Activated CD8-positive, alpha-beta memory T cell treated with anti-CD3 and anti-CD28 coated beads for 4 hours (primary cell): ENCODE measurements around the gene PXDC1.
"Not testable (repeated sequence)": the region's sequence is repeated elsewhere in the genome, so short reads cannot be mapped to it uniquely, and the experiment has no call there.

Source experiments
- DNase-seq, 2 donors: peaks; one replicate each; pipeline ENCODE4 v3.0.0-alpha.2; 2020; ENCODE audit warnings: low read depth in 2 of 2

PXDC1 gene

DNA sequence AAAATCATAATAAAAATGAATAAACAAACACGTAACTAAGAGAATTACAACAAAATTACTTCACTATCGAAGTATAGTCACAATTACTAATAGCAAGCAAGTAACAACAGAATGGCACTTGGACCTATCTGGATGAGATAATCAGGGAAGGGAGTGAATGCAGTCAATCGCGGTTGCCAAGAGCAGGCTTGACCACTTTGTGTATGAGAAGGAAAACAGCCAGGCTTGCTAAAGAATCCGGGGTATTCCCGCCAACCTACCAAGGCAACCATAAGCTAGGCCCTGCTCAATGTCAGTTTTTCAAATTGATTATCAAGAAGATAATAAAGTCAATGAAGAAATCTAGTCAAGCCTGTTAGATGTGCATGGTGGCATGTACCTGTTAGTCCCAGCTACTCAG lies 39.7 kb downstream of the PXDC1 start:
- DNase-seq = no peak

DNA sequence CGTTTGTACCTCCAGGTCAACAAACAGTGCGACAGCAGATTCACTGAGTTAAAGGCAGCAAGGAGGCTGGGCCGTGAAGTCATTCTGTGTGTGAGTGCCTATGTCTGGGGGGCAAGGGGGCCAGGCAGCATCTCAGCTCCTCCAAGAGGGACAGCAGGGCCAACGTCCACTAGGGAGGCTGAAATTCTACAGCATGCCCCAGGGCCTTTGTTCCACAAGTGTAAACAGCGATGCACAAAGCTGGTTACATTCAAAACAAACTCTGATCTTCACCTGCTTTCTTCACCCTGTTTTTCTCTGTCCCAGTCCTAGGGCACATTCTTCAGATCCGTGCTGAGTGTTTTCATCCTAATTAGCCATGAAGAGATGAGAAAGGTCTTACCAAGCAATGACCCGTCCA lies 41.1 kb downstream of the PXDC1 start:
- DNase-seq = no peak

DNA sequence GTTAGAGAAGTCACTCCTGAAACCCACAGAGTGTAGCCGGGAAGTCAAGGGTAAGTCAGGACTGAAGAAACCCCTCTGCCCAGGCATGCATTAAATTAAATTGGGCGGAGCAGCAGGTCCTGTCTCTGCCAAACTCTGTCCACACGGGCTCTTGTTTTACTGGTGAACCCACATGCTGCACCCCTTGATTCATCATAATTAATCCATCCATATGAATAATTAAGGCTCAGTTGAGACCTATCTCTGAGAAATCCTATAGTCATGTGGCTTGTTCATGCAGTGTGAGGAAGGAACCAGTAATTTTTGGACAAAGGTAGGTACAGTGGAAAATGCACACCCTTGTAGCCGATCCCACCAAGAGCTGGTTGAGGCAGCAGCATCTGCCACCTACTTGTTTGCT lies 43.0 kb downstream of the PXDC1 start:
- DNase-seq = no peak

DNA sequence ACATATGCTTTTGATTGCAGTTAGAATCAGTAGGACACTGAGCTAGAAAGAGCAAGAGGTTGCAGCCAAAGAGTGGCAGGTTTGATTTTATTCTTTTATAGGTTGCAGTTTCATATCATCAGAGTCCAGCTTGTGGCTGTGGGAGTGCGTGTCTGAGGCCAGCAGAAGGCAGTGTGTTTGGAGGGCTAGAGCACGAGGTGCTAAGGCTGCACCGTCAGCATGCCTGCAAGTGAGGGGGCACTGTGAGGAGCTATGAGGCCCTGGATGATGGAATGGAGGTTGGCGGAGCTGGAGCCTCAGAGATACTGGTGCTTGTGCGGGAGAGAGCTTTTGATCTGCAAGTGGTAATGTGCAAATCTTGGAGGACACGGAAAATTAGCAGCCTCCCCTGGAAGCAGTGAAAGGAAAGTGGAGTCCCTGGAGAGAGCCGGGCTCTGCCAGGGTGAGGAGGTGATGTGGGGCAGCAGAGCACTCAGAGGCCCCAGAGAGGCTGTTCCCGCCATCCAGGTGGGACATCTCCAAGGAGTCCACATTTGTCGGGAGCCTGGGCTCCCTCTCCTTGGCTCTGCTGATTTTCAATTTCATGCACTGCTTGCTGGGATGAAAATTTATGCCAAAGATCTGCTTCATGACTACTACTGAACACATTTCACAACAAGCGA lies 43.6 kb downstream of the PXDC1 start:
- DNase-seq = no peak

DNA sequence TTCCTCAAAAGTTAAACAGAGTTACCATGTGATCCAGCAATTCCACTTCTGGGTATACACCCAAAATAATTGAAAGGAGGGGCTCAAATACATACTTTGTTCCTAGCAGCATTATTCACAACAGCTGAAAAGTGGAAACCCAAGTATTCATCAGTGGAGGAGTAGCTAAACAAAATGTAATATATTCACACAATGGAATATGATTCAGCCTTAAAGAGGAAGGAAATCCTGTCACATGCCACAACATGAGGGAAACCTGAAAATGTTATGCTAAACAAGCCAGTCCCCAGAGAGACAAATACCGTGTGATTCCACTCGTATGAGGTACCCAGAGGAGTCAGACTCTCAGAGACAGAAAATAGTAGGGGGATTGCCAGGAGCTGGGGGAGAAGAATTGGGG lies 44.5 kb downstream of the PXDC1 start:
- DNase-seq = no peak

DNA sequence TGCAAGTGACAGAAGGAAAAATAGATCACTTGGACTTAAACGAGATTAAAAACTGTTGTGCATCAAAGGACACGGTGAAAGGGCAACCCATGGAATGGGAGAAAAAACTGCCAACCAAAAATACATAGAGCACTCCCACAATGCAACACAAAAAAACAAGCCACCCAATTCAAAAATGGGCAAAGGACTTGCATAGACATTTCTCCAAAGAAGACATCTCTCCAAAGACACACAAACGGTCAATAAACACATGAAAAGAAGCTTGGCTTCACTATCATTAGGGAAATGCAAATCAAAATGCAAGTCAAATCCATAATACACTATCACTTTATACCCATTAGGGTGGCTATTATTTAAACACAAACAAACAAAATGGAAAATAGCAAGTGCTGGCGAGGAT lies 45.0 kb downstream of the PXDC1 start:
- no peak for DNase-seq

DNA sequence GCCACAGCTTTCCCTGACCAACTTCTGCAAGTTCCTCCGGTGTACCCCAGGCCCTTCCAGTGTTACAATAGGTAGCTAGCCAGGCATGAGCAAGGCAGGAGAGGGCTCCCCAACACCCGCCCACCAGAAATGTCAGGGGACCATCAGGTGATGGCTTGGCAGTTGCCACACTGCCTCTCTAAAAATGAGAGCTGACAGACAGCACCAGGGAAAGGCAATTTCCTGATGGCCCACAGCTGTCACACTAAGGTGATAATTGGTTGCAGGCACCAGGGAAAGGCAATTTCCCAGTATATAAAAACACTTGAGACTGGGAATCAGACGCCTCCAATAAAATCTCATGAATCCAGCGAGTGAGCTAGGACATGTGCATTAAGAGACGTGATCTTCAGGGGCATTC lies 49.9 kb downstream of the PXDC1 start:
- DNase-seq = no peak

DNA sequence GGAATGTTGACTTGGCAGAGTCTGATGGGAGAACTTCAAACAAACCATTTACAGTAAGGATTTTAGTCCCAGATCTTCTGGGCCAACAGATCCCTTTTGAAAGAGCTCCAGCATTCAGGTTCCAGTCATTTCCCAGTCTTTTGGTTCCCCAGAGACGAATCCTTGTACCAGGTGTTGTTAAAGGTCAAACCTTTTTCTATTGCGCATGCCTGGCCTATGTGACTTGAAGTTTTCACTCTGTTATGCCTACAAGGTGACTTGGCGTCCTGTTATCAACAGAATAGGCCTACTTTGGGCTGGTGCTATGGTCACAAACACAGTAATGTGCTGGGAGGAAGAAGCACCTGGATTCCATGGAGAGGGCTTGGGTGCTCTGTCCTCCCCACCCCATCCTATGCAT lies 52.3 kb downstream of the PXDC1 start:
- DNase-seq = no peak

DNA sequence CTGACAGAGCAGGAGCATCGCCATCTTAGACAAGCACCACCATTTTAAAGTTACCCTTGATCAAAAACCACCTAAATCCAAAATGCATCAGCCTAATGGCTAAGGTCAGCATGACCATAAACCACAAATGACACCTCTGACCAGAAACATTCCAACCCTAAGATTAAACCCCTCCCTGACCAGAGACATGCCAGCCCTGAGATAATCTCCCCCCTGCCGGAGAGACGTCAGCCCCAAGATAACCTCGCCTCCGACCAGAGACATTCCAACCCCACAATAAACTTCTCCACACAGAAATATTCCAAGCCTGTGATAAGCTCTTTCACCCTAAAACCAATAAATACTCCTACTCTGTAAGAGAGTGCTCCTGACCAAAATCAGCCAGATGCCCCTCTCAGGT lies 53.5 kb downstream of the PXDC1 start:
- no peak for DNase-seq

DNA sequence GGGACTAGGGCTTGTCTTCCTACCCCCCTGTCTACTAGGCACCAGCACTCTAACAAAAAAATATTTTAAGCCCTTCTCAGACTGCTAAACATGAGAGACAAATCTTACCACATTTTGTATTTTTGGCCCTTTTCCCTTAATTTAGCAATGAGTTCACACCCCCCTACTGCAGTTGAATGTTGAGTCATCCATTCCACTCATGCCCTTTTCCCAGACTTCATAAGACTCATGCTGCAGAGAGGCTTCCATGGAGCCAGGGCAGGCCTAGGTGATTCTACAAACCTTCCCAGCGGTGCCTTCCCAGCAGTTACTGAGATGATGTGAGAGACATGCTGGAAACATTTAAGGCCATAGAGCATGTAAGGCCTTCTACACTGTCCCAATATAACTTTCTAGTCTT lies 53.9 kb downstream of the PXDC1 start:
- DNase-seq = no peak

DNA sequence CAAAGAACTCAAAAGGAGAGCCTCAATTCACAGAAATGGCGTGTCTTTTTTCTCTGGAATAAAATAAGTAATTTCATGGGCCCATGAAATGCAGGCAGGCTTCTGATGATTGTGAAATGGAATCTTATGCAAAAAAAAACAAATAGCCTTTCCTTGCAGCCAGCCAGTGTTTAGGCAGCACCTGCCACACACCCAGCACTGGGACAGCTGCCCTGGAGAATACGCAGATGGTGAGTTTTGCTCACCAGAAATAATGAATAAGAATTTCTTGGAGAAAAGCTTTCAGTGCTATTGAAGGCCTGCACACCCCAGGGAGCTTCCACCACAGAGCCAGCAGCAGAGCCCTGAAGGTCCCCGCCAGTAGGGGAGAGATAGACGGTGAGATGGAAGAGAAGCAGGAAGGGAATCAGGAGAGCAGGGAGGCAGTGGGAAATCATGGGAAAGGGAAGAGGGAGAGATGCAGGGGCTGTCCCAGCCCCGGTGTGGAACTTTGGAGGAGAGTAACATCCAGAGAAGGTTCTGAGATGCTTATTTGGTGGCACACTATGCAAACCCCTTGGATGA lies 54.9 kb downstream of the PXDC1 start:
- DNase-seq = no peak

DNA sequence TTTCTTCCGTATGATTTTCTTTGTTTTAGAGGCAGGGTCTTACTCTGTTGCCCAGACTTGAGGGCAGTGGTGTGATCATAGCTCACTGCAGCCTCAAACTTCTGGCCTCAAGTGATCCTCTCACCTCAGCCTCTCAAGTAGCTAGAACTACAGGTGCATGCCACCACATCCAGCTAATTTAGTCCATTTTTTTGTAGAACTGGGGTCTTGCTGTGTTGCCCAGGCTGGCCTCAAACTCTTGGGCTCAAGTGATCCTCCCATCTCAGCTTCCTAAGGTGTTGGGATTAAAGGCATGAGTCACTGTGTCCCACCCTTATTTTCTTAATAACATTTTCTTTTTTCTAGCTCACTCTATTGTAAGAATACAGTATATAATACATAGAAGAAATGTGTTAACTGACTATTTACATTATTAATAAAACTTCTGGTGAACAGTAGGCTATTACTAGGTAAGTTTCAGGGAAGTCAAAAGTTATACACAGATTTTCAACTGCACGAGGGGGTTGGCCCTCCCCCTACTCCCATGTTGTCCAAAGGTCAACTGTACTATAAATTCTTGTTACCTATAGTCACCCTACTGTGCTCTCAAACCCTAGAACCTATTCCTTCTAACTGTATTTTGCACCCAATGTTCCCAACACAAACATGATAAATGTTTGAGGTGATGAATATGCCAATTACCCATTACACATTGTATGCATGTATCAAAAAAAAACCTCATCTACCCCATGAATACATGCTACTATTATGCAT lies 56.3 kb downstream of the PXDC1 start:
- DNase-seq = no peak

DNA sequence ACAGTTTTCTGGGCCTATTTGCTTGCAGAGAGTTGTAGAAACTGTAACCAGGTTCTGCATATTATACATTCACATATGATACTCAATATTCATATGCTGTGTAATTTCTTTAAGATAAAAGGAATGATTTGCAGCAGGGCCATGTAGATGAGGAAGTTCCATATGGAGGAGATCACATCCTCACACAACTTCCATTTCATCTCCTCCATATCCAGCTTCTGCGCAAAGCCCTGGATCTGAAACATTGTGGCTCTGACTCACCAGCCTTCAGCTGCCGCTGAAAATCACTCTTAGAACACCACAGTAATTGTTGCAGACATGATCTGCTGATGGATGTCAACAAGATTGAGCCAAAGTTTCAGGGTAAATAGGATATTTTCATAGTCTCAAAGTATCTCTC lies 57.7 kb downstream of the PXDC1 start:
- DNase-seq = no peak

DNA sequence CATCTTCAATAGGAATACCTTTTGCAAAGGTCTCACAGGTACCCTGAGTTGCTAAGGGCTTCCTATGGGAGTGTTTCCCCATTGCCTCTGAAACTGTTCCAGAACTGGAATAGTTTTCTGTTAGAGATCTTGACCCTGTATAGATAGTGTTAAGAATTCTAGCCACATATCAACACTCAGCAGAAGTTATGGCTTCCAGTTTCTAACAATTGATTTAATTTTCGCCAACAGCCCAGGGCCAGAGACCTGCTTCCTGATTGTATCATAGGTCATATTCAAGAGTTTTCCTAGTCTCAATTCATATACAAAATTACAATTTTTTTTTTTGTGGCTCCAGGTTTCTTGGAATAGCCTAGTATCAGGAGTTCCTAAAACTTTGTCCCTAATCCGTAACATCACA lies 61.0 kb downstream of the PXDC1 start:
- DNase-seq = no peak

DNA sequence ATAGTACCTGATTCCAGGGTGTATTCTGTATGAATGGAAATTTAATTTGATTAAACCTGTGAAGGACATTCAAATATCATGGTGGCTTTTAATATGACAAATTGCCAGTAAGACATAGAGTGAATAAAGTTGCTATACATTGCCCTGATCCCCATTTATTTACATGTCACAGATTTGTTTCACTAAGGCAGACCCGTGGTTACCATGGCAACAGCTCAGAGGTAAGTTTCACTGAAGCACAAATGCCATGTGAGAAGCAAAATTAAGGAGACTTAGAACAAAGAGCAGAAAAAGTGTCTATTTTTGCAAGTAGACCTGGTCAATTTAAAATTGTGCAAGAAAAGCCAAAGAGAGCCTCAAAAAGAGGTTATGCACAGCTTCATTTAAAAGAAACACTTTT lies 63.7 kb downstream of the PXDC1 start:
- DNase-seq = no peak

DNA sequence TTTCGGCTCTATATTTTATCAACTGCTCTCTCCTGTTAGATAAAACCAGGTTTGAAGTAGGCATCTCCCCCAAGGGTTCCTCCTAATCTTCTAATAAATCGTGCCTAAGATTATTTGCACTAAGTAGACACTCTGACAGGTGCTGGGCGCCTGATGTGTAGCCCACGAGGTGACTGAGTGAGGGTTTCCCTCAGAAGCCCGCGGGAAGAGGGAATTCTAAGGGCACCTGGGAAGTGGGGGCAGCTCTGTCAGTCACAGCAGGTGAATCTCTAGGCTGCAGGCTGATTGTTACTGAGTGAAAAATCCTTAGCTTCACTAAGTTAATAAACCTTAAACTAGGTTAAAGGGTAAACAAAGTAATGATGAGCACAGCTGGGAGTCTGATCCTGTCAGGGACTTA lies 68.2 kb downstream of the PXDC1 start:
- DNase-seq = no peak

DNA sequence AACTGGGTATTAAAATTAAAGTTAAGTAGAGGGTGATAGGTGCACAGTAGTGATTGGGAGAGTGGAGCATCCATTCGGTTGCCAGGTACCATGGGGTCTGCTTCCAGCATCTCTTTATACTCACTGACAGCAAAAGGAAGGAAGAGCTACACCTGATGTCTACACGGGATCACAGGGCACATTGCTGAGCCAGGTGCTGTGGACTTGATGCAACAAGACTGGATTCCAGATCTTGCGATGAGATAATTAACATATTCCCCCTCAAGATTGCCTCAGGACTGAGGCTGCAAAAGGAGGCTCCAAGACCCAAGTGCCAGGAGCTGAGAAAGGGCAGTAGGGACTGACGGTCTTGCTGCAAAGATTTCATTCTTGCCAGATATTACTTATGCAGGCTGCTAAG lies 72.6 kb downstream of the PXDC1 start:
- no peak for DNase-seq

DNA sequence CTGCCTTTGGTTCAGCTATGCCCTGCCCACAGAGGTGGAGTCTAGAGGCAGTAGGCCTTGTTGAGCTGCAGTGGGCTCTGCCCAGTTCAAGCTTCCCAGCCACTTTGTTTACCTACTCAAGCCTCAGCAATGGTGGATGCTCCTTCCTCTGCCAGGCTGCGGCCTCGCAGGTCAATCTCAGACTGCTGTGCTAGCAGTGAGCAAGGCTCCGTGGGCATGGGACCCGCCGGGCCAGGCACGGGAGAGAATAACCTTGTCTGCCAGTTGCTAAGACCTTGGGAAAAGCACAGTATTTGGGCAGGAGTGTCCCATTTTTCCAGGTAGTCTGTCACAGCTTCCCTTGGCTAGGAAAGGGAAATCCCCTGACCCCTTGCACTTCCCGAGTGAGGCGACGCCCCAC lies 73.8 kb downstream of the PXDC1 start:
- not testable (repeated sequence) for DNase-seq

DNA sequence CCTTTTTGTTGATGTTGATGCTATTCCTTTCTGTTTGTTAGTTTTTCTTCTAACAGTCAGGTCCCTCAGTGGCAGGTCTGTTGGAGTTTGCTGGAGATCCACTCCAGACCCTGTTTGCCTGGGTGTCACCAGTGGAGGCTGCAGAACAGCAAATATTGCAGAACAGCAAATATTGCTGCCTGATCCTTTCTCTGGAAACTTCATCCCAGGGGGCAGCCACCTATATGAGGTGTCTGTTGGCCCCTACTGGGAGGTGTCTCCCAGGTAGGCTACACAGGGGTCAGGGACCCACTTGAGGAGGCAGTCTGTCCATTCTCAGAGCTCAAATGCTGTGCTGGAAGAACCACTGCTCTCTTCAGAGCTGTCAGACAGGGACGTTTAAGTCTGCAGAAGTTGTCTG lies 74.2 kb downstream of the PXDC1 start:
- not testable (repeated sequence) for DNase-seq
